Measurements from ENCODE around the gene SERHL2.
"Not testable (repeated sequence)": the region's sequence is repeated elsewhere in the genome, so short reads cannot be mapped to it uniquely, and the experiment has no call there.

Gene SERHL2, protein sequence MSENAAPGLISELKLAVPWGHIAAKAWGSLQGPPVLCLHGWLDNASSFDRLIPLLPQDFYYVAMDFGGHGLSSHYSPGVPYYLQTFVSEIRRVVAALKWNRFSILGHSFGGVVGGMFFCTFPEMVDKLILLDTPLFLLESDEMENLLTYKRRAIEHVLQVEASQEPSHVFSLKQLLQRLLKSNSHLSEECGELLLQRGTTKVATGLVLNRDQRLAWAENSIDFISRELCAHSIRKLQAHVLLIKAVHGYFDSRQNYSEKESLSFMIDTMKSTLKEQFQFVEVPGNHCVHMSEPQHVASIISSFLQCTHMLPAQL

GRCh38 chr22:42553475-42554361, at the start of gene SERHL2:
TSS of gene SERHL2 (plus strand) at chr22:42553956. CDS start at chr22:42554021, 65 bp downstream.
- DNase-seq, result peak; percentile 88

DNA sequence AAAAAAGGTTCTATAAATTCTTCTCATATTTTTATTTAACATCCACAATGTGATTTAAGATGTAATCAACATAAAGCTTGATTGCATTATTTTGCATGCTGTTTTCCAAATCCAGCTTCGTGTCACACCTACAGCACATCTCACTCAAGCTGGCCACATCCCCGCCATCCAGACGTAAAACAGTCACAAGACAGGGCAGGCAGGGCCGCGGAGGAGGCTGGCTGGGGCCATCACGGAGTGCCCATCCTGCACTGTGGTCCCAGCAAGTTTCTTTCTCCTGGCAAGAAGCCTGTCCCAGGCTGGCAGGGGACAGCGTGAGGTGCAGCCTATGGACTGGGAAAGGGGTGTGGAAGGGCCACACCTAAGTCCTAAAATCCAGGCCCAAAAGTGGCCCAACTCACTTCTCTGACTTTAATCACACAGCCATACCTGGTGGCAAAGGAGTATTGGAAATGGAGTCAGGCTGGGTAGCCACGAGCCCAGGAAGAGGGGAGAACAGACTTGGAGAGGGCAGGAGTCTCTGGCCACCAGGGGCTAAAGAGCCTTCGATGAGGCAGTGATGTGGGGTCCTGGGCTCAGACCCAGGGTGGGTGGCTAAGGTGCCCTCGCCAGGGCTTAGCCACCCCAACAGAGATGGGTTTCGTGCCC, 45.3 kb upstream of the SERHL2 start:
- not testable (repeated sequence) for DNase-seq

DNA sequence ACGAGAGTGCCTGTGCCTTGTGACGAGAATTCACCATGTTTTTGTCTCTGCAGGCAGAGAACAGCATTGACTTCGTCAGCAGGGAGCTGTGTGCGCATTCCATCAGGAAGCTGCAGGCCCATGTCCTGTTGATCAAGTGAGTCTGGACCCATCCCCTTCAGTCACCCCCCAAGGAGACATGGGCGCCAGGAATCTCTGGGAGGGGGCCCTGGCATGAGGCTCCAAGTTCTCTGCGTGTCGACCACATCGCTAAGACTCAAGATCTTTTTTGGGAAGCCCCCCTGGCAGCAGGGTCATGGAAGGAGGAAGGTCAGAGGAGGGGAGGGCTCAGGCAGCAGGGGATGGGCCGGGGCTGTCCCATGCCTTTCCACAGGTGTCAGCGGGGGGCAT, 44.8 kb upstream of the SERHL2 start:
- not testable (repeated sequence) for DNase-seq

GRCh38 chr22:42509548-42509947, 44.2 kb upstream of the SERHL2 start:
- DNase-seq, result no peak

- no peak for DNase-seq
These were observed 42.3 kb upstream of the SERHL2 start for GRCh38 chr22:42511401-42511891.

DNA sequence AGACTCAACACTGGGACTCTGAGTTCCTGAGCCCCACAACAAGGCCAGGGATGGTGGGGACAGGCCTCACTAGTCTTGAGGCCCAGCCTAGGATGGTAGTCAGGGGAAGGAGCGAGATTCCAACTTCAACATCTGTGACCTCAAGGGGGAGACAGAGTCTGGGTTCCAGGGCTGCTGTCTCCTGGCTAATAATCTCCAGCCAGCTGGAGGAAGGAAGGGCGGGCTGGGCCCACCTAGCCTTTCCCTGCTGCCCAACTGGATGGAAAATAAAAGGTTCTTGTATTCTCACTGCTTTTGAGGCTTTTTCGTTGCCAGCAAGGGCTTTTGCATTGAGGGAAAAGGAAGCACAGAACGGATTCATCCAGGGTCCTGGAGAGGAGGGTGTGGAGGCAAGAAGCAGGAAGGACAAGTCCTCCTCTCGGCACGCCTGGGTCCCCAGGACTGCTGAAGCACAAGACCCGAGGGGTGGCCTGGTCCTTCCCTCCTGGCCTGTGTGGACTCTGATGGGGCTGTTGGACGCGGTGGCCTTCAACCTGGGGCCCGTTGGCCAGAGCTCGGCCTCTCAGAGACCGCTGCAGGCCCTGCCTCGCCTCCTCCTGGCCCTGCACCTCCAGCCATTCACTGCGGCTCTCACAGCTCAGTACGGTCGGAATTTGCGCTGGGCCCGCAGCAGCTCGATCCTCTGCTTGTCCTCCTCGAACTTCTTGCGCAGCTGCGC, 41.3 kb upstream of the SERHL2 start:
- not testable (repeated sequence) for DNase-seq

DNA sequence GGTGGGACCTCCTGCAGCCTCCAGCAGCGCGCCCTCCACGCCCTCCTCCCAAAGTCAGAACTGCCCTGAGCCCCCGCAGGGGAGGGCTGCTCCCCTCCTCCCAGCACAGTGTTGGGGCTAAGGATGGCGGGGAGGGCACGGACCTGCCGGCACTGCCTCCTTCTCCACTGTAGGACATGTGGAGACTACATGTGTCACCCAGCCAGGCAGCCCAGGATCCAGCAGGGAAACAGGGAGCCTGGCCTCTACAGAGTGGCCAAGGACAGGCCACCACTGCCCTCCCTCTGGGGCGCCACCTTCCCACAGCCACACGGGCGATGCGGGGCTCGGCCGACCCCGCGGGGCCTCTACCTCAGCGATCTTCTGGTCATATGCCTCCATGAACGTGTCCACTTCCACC, 39.4 kb upstream of the SERHL2 start:
- not testable (repeated sequence) for DNase-seq

- DNase-seq, result not testable (repeated sequence)
These were observed 38.5 kb upstream of the SERHL2 start for GRCh38 chr22:42515304-42515703.

DNA sequence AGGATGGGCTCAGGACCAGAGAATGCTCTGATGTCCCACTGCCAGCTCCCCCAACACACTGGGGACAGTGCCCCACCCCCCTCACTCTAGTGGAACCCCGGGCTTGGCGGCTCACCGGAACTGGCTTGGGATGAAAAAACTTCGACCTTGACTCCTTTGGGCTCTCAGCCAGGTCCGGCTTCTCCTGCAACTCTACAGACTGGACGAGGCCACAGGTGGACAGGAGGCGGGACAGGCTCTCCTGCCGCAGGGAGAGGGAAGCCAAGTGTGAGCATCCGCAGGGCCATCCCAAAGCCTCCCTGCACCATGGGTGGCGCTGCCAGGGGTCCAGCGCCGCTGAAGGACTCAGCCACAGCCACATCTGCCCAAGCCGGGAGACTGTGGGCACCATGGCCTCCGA, 37.9 kb upstream of the SERHL2 start:
- DNase-seq, result no peak

DNA sequence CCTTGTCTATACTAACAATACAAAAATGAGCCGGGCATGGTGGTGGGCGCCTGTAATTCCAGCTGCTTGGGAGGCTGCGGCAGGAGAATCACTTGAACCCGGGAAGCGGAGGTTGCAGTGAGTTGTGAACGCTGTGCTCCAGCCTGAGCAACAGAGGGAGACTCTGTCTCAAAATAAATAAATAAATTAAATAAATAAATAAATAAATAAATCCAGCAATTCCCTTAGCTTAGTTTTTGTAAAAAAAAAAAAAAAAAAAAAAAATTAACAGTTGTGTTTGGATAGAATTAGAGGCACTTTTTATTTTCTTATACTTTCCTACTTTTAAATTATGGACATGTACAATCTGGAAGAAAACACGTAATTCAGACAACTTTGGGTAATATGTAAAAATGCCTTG, 36.7 kb upstream of the SERHL2 start:
- DNase-seq, result not testable (repeated sequence)

GRCh38 chr22:42518638-42519524, 34.9 kb upstream of the SERHL2 start:
- DNase-seq, result not testable (repeated sequence)

- DNase-seq, result peak; percentile 84
These were observed 34.0 kb upstream of the SERHL2 start, which contains the start of gene RRP7A for GRCh38 chr22:42519525-42520401. TSS of gene RRP7A (minus strand) at chr22:42519796. CDS start at chr22:42519786, 10 bp downstream.

- DNase-seq, result no peak
These were observed 32.6 kb upstream of the SERHL2 start for GRCh38 chr22:42521228-42521546.

DNA sequence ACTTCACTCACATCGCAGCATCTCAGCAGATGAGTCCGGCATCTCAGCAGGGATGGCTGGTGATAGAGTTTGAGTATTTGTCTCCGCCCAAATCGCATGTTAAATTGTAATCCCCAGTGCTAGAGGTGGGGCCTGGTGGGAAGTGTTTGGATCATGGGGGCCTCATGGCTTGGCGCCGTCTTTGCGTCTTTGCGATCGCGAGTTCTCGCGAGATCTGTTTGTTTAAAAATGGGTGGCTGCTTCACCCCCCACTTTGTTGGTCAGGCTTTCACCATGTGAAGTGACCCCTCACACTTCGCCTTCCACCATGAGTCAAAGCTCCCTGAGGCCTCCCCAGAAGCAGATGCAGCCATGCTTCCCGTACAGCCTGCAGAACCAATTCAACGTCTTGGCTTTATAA, 31.2 kb upstream of the SERHL2 start:
- DNase-seq, result no peak

- no peak for DNase-seq
These were observed 25.0 kb upstream of the SERHL2 start for GRCh38 chr22:42528591-42529307.

- DNase-seq, result not testable (repeated sequence)
These were observed 24.3 kb upstream of the SERHL2 start for GRCh38 chr22:42529435-42529834.

GRCh38 chr22:42531401-42532084, 22.2 kb upstream of the SERHL2 start:
- not testable (repeated sequence) for DNase-seq

GRCh38 chr22:42533638-42533977, 20.1 kb upstream of the SERHL2 start:
- DNase-seq, result no peak

GRCh38 chr22:42535082-42535731, 18.5 kb upstream of the SERHL2 start:
- DNase-seq, result not testable (repeated sequence)

Measured in CD4-positive, alpha-beta T cell treated with Interleukin-12 subunit alpha and Interleukin-12 subunit beta, for 1 hour (primary cell).